OCI-LY7 (cell line): ENCODE measurements around the gene UFSP2.

Experiments
- CTCF ChIP-seq: fragments of 200-600 bp; sonication (generic); conservative IDR thresholded peaks from 2 replicates; pipeline ENCODE4 v1.5.1; 2014; ENCODE audit warnings: mild to moderate bottlenecking, antibody characterized with exemption, low read length, moderate library complexity, mixed read lengths
- EZH2phosphoT487 ChIP-seq: fragments of 200-600 bp; sonication (generic); IDR thresholded peaks from 2 replicates; pipeline ENCODE4 v1.6.1; 2018; ENCODE audit warnings: low read depth, borderline replicate concordance, mild to moderate bottlenecking, mixed run types, antibody characterized with exemption, low read length, moderate library complexity, mixed read lengths

DNA sequence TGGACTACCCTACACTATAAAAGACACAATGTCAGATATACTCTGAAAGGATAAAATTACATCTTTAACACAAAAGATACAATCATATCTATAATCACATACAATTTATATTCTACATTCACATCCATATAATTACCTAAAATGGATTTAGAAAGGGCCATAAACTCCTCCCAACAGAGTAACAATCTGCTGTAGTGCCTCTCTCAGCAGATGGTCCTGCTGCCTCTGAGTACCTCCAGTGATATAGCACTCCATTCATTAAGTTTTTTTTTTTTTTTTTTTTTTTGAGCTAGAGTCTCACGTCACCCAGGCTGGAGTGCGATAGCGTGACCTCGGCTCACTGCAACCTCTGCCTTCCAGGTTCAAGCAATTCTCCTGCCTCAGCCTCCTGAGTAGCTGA, 21.7 kb downstream of the UFSP2 start:
- TF ChIP-seq CTCF (no peak), EZH2phosphoT487 (no peak)
